Keratinocyte (primary cell): ENCODE measurements around the gene GDPD5. TPM values are rescaled to one million over a fixed set of nuclear protein-coding genes. Genes with fewer than 3 reads are reported as not detected.

Experiments used
- DNase-seq: peaks from one replicate; pipeline ENCODE4 v3.0.0-alpha.2; 2011; ENCODE audit warnings: low read depth, missing footprints, low spot score
- FAIRE-seq: peaks from 2 replicates; lab custom pipeline; 2011; peaks lifted over from hg19 to GRCh38; lab: Jason Lieb, UNC
- H2AFZ ChIP-seq: 2 replicates; pipeline ENCODE4 v1.6.0; 2012; ENCODE audit warnings: low read length, control low read depth, inconsistent platforms; ENCODE audit not compliant: control insufficient read depth
- H3K27ac ChIP-seq: 2 replicates; pipeline ENCODE4 v1.5.1; 2011; ENCODE audit warnings: low read length; ENCODE audit not compliant: control insufficient read depth, insufficient read depth
- H3K27me3 ChIP-seq: 3 replicates; pipeline ENCODE4 v1.6.0; 2011; ENCODE audit warnings: low read length; ENCODE audit not compliant: control insufficient read depth, insufficient read depth; ENCODE audit errors: extremely low read depth
- H3K36me3 ChIP-seq, 2 experiments: 2 replicates in 1 of 2; 3 replicates in 1 of 2; pipeline ENCODE4 v1.5.1; 2011; ENCODE audit warnings: low read length in 2 of 2, mild to moderate bottlenecking in 1 of 2; ENCODE audit not compliant: control insufficient read depth in 2 of 2, insufficient read depth in 2 of 2; ENCODE audit errors: extremely low read depth in 1 of 2
- H3K4me1 ChIP-seq: 3 replicates; pipeline ENCODE4 v1.5.1; 2011; ENCODE audit warnings: low read length; ENCODE audit not compliant: control insufficient read depth, insufficient read depth; ENCODE audit errors: extremely low read depth
- H3K4me2 ChIP-seq: 3 replicates; pipeline ENCODE4 v1.6.0; 2011; ENCODE audit warnings: low read depth, low read length; ENCODE audit not compliant: control insufficient read depth, insufficient read depth; ENCODE audit errors: extremely low read depth
- H3K4me3 ChIP-seq, 3 experiments: fragments of 200-600 bp in 1 of 3; sonication (generic) in 1 of 3; 2 replicates in 2 of 3; 3 replicates in 1 of 3; pipeline ENCODE4 v1.5.1; 2011 to 2016; ENCODE audit warnings: low read length in 3 of 3, mild to moderate bottlenecking in 3 of 3, control low read depth in 2 of 3, inconsistent platforms in 1 of 3, low read depth in 1 of 3, mixed read lengths in 1 of 3, mixed run types in 1 of 3, moderate library complexity in 1 of 3; ENCODE audit not compliant: control insufficient read depth in 2 of 3, insufficient read depth in 2 of 3; ENCODE audit errors: extremely low read depth in 1 of 3
- H3K79me2 ChIP-seq: 2 replicates; pipeline ENCODE4 v1.6.0; 2012; ENCODE audit warnings: low read length; ENCODE audit not compliant: control insufficient read depth, insufficient read depth
- H3K9ac ChIP-seq: 3 replicates; pipeline ENCODE4 v1.6.0; 2011; ENCODE audit warnings: low read length; ENCODE audit not compliant: control insufficient read depth, insufficient read depth; ENCODE audit errors: extremely low read depth
- H3K9me1 ChIP-seq: 3 replicates; pipeline ENCODE4 v1.6.0; 2011; ENCODE audit warnings: low read length; ENCODE audit not compliant: control insufficient read depth, insufficient read depth; ENCODE audit errors: extremely low read depth
- H3K9me3 ChIP-seq: 2 replicates; pipeline ENCODE4 v1.5.1; 2012; ENCODE audit warnings: low read depth, low read length; ENCODE audit not compliant: control insufficient read depth
- H4K20me1 ChIP-seq: 3 replicates; pipeline ENCODE4 v1.6.0; 2011; ENCODE audit warnings: low read length; ENCODE audit not compliant: control insufficient read depth, insufficient read depth; ENCODE audit errors: extremely low read depth
- CTCF ChIP-seq, 3 experiments: IDR thresholded peaks in 1 of 3; conservative IDR thresholded peaks in 1 of 3; optimal IDR thresholded peaks in 1 of 3; 2 replicates in 2 of 3; 3 replicates in 1 of 3; pipeline versions ENCODE3 to v1.5.1; 2011; ENCODE audit warnings: low read length in 3 of 3, mild to moderate bottlenecking in 3 of 3, moderate library complexity in 2 of 3, control low read depth in 1 of 3, inconsistent platforms in 1 of 3; ENCODE audit not compliant: insufficient read depth in 2 of 3; ENCODE audit errors: extremely low read depth in 1 of 3
- EZH2 ChIP-seq: IDR thresholded peaks from one replicate; pipeline ENCODE4 v1.6.1; 2012; ENCODE audit warnings: inconsistent platforms, mild to moderate bottlenecking, low read length, moderate library complexity
- dilution Hi-C: fragments of 300-500 bp; cut with MboI; formaldehyde crosslinking; loops from one replicate; pipeline ENCODE4 v1.7.0; 2020; ENCODE audit warnings: low sequenced_read_pairs; ENCODE audit not compliant: extremely low pct_ligation_motif_present
- polyA plus RNA-seq, 5 experiments: library from polyadenylated mRNA; depleted of rRNA in 3 of 5; stranded (reverse) in 3 of 5; stranded (forward) in 1 of 5; unstranded in 1 of 5; fragments of >200 nt; gene quantifications; 1 replicate in 1 of 5; 2 replicates in 3 of 5; 3 replicates in 1 of 5; pipeline versions ENCODE4 v1.2.1 to v1.2.3, GENCODE V29; 2011 to 2012; ENCODE audit warnings: missing spikeins in 2 of 5, low read depth in 1 of 5, low replicate concordance in 1 of 5

Gene GDPD5
- polyA plus RNA-seq, 1 donor (not counting 4 experiments of a cell fraction or from before 2014, with no cell fraction given) = 2.1 TPM

- H4K20me1 ChIP-seq = no peaks in the 10 kb centered on the region
- no peak overlapping the region for H3K9ac ChIP-seq
- H3K27me3 ChIP-seq = no peaks in the 10 kb centered on the region
- H3K4me2 ChIP-seq = no peak overlapping the region
- H3K79me2 ChIP-seq = no peaks in the 10 kb centered on the region
- no peak overlapping the region for H2AFZ ChIP-seq
- no peak overlapping the region for H3K4me3 ChIP-seq
- DNase-seq = no peak
- FAIRE-seq = no peak
- no peaks in the 10 kb centered on the region for H3K36me3 ChIP-seq
- no peaks in the 10 kb centered on the region for H3K9me1 ChIP-seq
- TF ChIP-seq EZH2 (no peak), CTCF (optimal IDR thresholded peaks at IDR 0.05 in 1 of 3, IDR thresholded peaks at IDR 0.05 in 1 of 3, conservative IDR thresholded peaks at IDR 0.05 in 1 of 3; ENCODE audit: extremely low read depth in 1 of 3, insufficient read depth in 2 of 3, low read length in 3 of 3) (no peak)
- no peaks in the 10 kb centered on the region for H3K9me3 ChIP-seq
- H3K27ac ChIP-seq = no peak overlapping the region
- dilution Hi-C loops = no loop called here
- H3K4me1 ChIP-seq = peaks cover 2% of the 10 kb centered on the region
Observed at GRCh38 chr11:75505916-75506692, 19.6 kb downstream of the GDPD5 start.

GRCh38 chr11:75504501-75504900 is 21.2 kb downstream of the GDPD5 start:
- dilution Hi-C loops = no loop called here
- H3K9me3 ChIP-seq = no peaks in the 10 kb centered on the region
- no peak for DNase-seq

More at GRCh38 chr11:75504501-75504900, 21.2 kb downstream of the GDPD5 start:
- H3K4me2 ChIP-seq = no peak overlapping the region
- TF ChIP-seq CTCF (optimal IDR thresholded peaks at IDR 0.05 in 1 of 3, IDR thresholded peaks at IDR 0.05 in 1 of 3, conservative IDR thresholded peaks at IDR 0.05 in 1 of 3; ENCODE audit: extremely low read depth in 1 of 3, insufficient read depth in 2 of 3, low read length in 3 of 3) = no peak
- no peak for TF ChIP-seq EZH2
- H3K79me2 ChIP-seq = no peaks in the 10 kb centered on the region
- H3K9me1 ChIP-seq = no peaks in the 10 kb centered on the region
- no peak overlapping the region for H3K9ac ChIP-seq
- H3K36me3 ChIP-seq = no peaks in the 10 kb centered on the region
- no peak overlapping the region for H3K4me3 ChIP-seq
- no peaks in the 10 kb centered on the region for H3K27me3 ChIP-seq
- H3K27ac ChIP-seq = no peak overlapping the region
- no peak overlapping the region for H2AFZ ChIP-seq
- no peaks in the 10 kb centered on the region for H4K20me1 ChIP-seq
- peaks cover 17% of the 10 kb centered on the region for H3K4me1 ChIP-seq
- FAIRE-seq = no peak
